Testis (tissue), 2 donors: ENCODE results near the gene RRP1B.

Source experiments
- POLR2A ChIP-seq: fragments of 450-650 bp; IDR thresholded peaks from one replicate; pipeline ENCODE4 v1.6.1; 2017; ENCODE audit warnings: antibody characterized with exemption, mild to moderate bottlenecking, moderate library complexity
- TF ChIP-seq, protein P1 (sequence below), 3 experiments: fragments of 450-650 bp in 2 of 3; fragments of 200-600 bp in 1 of 3; sonication (generic) in 1 of 3; IDR thresholded peaks; one replicate each; pipeline ENCODE4 v1.5.1; 2016 to 2019; ENCODE audit warnings: antibody characterized with exemption in 3 of 3, mild to moderate bottlenecking in 2 of 3, moderate library complexity in 1 of 3

GRCh38 chr21:43693981-43694380 is 34.6 kb downstream of the RRP1B start:
- TF ChIP-seq, protein P1, sequence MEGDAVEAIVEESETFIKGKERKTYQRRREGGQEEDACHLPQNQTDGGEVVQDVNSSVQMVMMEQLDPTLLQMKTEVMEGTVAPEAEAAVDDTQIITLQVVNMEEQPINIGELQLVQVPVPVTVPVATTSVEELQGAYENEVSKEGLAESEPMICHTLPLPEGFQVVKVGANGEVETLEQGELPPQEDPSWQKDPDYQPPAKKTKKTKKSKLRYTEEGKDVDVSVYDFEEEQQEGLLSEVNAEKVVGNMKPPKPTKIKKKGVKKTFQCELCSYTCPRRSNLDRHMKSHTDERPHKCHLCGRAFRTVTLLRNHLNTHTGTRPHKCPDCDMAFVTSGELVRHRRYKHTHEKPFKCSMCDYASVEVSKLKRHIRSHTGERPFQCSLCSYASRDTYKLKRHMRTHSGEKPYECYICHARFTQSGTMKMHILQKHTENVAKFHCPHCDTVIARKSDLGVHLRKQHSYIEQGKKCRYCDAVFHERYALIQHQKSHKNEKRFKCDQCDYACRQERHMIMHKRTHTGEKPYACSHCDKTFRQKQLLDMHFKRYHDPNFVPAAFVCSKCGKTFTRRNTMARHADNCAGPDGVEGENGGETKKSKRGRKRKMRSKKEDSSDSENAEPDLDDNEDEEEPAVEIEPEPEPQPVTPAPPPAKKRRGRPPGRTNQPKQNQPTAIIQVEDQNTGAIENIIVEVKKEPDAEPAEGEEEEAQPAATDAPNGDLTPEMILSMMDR (IDR thresholded peaks at IDR 0.05), result no peak
- TF ChIP-seq POLR2A, result no peak
